ENCODE results near the gene RNF149.

RNF149 gene

GRCh38 chr2:101307503-101307902 lies 998 bp downstream of the RNF149 start:
- TF ChIP-seq CTCF (IDR thresholded peaks at IDR 0.05) = no peak

GRCh38 chr2:101306410-101306809 lies 2.1 kb downstream of the RNF149 start:
- no peak for TF ChIP-seq CTCF (IDR thresholded peaks at IDR 0.05)

- no peak for TF ChIP-seq CTCF (IDR thresholded peaks at IDR 0.05)
These were observed 2.9 kb downstream of the RNF149 start for GRCh38 chr2:101305492-101306078.

- TF ChIP-seq CTCF (IDR thresholded peaks at IDR 0.05) = no peak
These were observed 3.5 kb downstream of the RNF149 start for GRCh38 chr2:101305035-101305434.

- TF ChIP-seq CTCF (IDR thresholded peaks at IDR 0.05) = no peak
These were observed 4.8 kb downstream of the RNF149 start for GRCh38 chr2:101303688-101304087.

GRCh38 chr2:101302016-101302415 lies 6.5 kb downstream of the RNF149 start:
- no peak for TF ChIP-seq CTCF (IDR thresholded peaks at IDR 0.05)

- TF ChIP-seq CTCF (IDR thresholded peaks at IDR 0.05) = no peak
These were observed 7.7 kb downstream of the RNF149 start for GRCh38 chr2:101300836-101301235.

GRCh38 chr2:101300164-101300563 lies 8.3 kb downstream of the RNF149 start:
- TF ChIP-seq CTCF (IDR thresholded peaks at IDR 0.05) = no peak
